ENCODE measurements around the gene DOCK1. TPM values are rescaled to one million over a fixed set of nuclear protein-coding genes. Genes with fewer than 3 reads are reported as not detected.

The DOCK1 gene
- total RNA-seq, 1 donor from 2014 or later = 16.8 TPM

DNA sequence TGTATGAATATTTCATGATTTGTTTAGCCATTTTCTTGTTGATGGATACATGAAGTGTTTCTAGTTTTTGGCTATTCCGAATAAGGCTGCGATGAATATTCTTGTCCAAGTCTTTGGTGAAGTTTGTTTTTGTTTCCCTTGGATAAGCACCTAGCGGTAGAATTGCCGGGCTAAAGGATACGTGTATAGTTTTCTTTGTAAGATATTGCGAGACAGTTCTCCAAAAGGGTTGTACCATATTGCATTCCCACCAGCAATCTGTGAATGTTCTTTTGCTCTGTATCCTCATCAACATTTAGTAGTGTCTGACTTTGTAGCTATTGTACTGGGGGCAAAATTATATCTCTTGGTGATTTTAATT is 142.6 kb downstream of the DOCK1 start:
- Histone ChIP-seq H3K9me3 (replicated peaks) (no peaks in the 10 kb centered on the region), H3K36me3 (peaks cover 40% of the 10 kb centered on the region), H3K27me3 (ENCODE audit: low read depth) (no peaks in the 10 kb centered on the region), H3K4me1 (no peaks in the 10 kb centered on the region), H3K27ac (replicated peaks) (no peak overlapping the region), H3K4me3 (no peak overlapping the region)
- intact Hi-C loops (cut with micrococcal nuclease) = no loop called here
- no peak for DNase-seq
- TF ChIP-seq, protein P1, sequence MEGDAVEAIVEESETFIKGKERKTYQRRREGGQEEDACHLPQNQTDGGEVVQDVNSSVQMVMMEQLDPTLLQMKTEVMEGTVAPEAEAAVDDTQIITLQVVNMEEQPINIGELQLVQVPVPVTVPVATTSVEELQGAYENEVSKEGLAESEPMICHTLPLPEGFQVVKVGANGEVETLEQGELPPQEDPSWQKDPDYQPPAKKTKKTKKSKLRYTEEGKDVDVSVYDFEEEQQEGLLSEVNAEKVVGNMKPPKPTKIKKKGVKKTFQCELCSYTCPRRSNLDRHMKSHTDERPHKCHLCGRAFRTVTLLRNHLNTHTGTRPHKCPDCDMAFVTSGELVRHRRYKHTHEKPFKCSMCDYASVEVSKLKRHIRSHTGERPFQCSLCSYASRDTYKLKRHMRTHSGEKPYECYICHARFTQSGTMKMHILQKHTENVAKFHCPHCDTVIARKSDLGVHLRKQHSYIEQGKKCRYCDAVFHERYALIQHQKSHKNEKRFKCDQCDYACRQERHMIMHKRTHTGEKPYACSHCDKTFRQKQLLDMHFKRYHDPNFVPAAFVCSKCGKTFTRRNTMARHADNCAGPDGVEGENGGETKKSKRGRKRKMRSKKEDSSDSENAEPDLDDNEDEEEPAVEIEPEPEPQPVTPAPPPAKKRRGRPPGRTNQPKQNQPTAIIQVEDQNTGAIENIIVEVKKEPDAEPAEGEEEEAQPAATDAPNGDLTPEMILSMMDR (IDR thresholded peaks at IDR 0.05; ENCODE audit: borderline replicate concordance) = no peak

DNA sequence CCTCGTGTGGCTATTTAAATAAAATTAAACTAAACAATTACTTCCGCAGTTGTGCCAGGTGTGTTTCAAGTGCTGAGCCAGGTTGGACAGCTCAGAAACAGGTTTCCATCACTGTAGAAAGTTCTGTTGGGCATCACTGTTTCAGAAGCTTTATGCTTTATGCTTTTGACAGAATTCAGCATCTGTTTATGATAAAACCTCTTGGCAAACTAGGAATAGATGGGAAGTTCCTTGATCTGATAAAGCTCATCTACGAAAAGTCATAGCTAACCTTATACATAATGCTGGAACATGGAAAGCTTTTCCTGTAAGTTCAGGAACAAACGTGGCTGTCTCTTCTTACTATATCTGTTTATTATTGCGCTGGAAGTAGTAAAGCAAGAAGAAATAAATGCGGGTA is 143.4 kb downstream of the DOCK1 start:
- intact Hi-C loops (cut with micrococcal nuclease) = no loop called here
- H3K27ac ChIP-seq (replicated peaks) = no peak overlapping the region
- H3K4me1 ChIP-seq = no peaks in the 10 kb centered on the region
- no peak for DNase-seq
- no peaks in the 10 kb centered on the region for H3K27me3 ChIP-seq (ENCODE audit: low read depth)
- H3K9me3 ChIP-seq (replicated peaks) = no peaks in the 10 kb centered on the region
- peaks cover 40% of the 10 kb centered on the region for H3K36me3 ChIP-seq
- no peak overlapping the region for H3K4me3 ChIP-seq
- TF ChIP-seq, protein P1 (IDR thresholded peaks at IDR 0.05; ENCODE audit: borderline replicate concordance) = no peak

GRCh38 chr10:127052001-127052400 is 146.8 kb downstream of the DOCK1 start:
- TF ChIP-seq, protein P1 (IDR thresholded peaks at IDR 0.05; ENCODE audit: borderline replicate concordance) = no peak
- Histone ChIP-seq H3K36me3 (peaks cover 50% of the 10 kb centered on the region), H3K27me3 (ENCODE audit: low read depth) (no peaks in the 10 kb centered on the region), H3K27ac (replicated peaks) (no peak overlapping the region), H3K4me1 (no peaks in the 10 kb centered on the region), H3K9me3 (replicated peaks) (peaks cover under 1% of the 10 kb centered on the region), H3K4me3 (no peak overlapping the region)
- DNase-seq = no peak
- intact Hi-C loops (cut with micrococcal nuclease) = no loop called here

DNA sequence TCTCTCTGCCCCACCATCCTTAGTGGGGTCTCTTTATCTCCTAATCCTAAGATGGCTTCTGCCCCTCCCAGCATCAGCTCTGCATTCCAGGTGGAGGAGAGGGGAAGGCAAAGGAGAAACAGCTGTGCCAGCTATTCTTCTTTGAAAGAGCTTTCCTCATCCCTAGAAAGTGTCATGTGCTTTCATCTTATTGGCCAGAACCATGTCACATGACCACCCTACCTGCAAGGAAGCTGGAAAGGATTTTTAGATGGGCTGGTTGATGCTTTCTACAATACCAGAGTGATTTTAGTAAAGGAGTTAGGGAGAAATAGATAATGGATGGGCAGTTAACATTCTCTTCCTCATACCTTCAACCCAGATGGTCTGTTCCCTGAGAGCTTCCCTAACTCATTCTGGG is 150.0 kb downstream of the DOCK1 start:
- peaks cover 32% of the 10 kb centered on the region for H3K9me3 ChIP-seq (replicated peaks)
- intact Hi-C loops (cut with micrococcal nuclease) = no loop called here
- no peaks in the 10 kb centered on the region for H3K27me3 ChIP-seq (ENCODE audit: low read depth)

GRCh38 chr10:127059314-127059713 is 154.1 kb downstream of the DOCK1 start:
- H3K36me3 ChIP-seq = peaks cover 99% of the 10 kb centered on the region
- DNase-seq = no peak
- no peak overlapping the region for H3K4me3 ChIP-seq
- intact Hi-C loops (cut with micrococcal nuclease) = no loop called here
- H3K9me3 ChIP-seq (replicated peaks) = peaks cover 32% of the 10 kb centered on the region
- TF ChIP-seq, protein P1 (IDR thresholded peaks at IDR 0.05; ENCODE audit: borderline replicate concordance) = no peak
- H3K27me3 ChIP-seq (ENCODE audit: low read depth) = no peaks in the 10 kb centered on the region
- no peaks in the 10 kb centered on the region for H3K4me1 ChIP-seq
- no peak overlapping the region for H3K27ac ChIP-seq (replicated peaks)

More for the DNA sequence above, 150.0 kb downstream of the DOCK1 start:
- Histone ChIP-seq H3K27ac (replicated peaks) (no peak overlapping the region), H3K36me3 (peaks cover 77% of the 10 kb centered on the region), H3K4me3 (no peak overlapping the region), H3K4me1 (no peaks in the 10 kb centered on the region)
- TF ChIP-seq, protein P1 (IDR thresholded peaks at IDR 0.05; ENCODE audit: borderline replicate concordance) = no peak
- DNase-seq = no peak

DNA sequence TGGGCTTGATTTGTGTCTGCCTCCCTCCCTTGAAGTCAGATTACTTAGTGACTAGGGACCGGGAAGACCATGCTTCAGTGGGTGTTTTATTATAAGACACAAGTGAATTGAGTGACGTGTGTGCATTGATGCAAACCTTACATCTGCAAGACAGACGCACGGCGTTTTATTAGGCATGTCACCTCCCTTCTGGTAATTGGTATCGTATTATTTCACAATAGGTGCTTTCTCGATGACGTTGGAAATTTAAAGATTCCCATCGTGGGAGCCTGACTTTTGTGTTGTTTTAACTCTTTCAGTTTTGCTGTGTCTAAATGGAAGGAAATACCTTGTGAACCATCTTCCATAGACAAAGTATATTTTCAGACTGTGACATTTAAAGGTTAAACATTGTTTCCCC is 158.5 kb downstream of the DOCK1 start:
- no peak for DNase-seq
- no peak overlapping the region for H3K4me3 ChIP-seq
- H3K36me3 ChIP-seq = peaks cover 94% of the 10 kb centered on the region
- peaks cover 14% of the 10 kb centered on the region for H3K9me3 ChIP-seq (replicated peaks)
- TF ChIP-seq, protein P1 (IDR thresholded peaks at IDR 0.05; ENCODE audit: borderline replicate concordance) = no peak
- no peaks in the 10 kb centered on the region for H3K27me3 ChIP-seq (ENCODE audit: low read depth)
- H3K4me1 ChIP-seq = no peaks in the 10 kb centered on the region
- intact Hi-C loops (cut with micrococcal nuclease) = no loop called here
- no peak overlapping the region for H3K27ac ChIP-seq (replicated peaks)

All from left ventricle myocardium inferior (tissue), 1 donor.